SK-N-SH treated with all-trans-retinoic acid at 6 μM for 48 hours (cell line): Measurements from ENCODE around the gene B3GAT1.

Experiments used
- ATAC-seq: fragments of 200-7000 bp; cut with Tn5 transposase; 3 replicates; pipeline ENCODE4 v1.9.1; 2020; ENCODE audit warnings: mild to moderate bottlenecking, moderate library complexity
- ARNTL ChIP-seq: fragments of 450-650 bp; formaldehyde crosslinking; IDR thresholded peaks from 2 replicates; pipeline ENCODE4 v1.5.0; 2020; ENCODE audit warnings: low read depth, mild to moderate bottlenecking, moderate library complexity, borderline replicate concordance
- BACH2 ChIP-seq: fragments of 250-450 bp; sonication (Bioruptor Pico); IDR thresholded peaks from 2 replicates; pipeline ENCODE4 v1.9.0; 2021; ENCODE audit warnings: mild to moderate bottlenecking, borderline replicate concordance
- CSDC2 ChIP-seq: fragments of 250-450 bp; sonication (Bioruptor Pico); IDR thresholded peaks from 2 replicates; pipeline ENCODE4 v1.5.0; 2020; ENCODE audit warnings: mild to moderate bottlenecking, moderate library complexity
- CSRNP3 ChIP-seq: fragments of 250-450 bp; sonication (Bioruptor Pico); IDR thresholded peaks from 2 replicates; pipeline ENCODE4 v1.5.1; 2021; ENCODE audit warnings: mild to moderate bottlenecking, moderate library complexity
- ESRRG ChIP-seq: fragments of 250-450 bp; sonication (Bioruptor Pico); IDR thresholded peaks from 2 replicates; pipeline ENCODE4 v1.6.1; 2021; ENCODE audit warnings: mild to moderate bottlenecking
- GLIS3 ChIP-seq: fragments of 250-450 bp; sonication (Bioruptor Pico); IDR thresholded peaks from 2 replicates; pipeline ENCODE4 v1.5.0; 2020; ENCODE audit warnings: mild to moderate bottlenecking, moderate library complexity
- ISL1 ChIP-seq: fragments of 250-450 bp; sonication (Bioruptor Pico); IDR thresholded peaks from 2 replicates; pipeline ENCODE4 v2.1.2; 2022; ENCODE audit warnings: mild to moderate bottlenecking, moderate library complexity
- OSR1 ChIP-seq: fragments of 250-450 bp; sonication (Bioruptor Pico); IDR thresholded peaks from 2 replicates; pipeline ENCODE4 v1.8.0; 2022; ENCODE audit warnings: moderate library complexity, mild to moderate bottlenecking, inconsistent platforms
- POU6F1 ChIP-seq: fragments of 250-450 bp; sonication (Bioruptor Pico); IDR thresholded peaks from 2 replicates; pipeline ENCODE4 v1.8.0; 2021; ENCODE audit warnings: low read depth, mild to moderate bottlenecking, moderate library complexity, borderline replicate concordance
- SNAI2 ChIP-seq: fragments of 250-450 bp; sonication (Bioruptor Pico); IDR thresholded peaks from 2 replicates; pipeline ENCODE4 v1.5.0; 2020; ENCODE audit warnings: mild to moderate bottlenecking, moderate library complexity
- TCF4 ChIP-seq: fragments of 250-450 bp; sonication (Bioruptor Pico); IDR thresholded peaks from 2 replicates; pipeline ENCODE4 v1.8.0; 2021; ENCODE audit warnings: mild to moderate bottlenecking, moderate library complexity, borderline replicate concordance
- TSHZ2 ChIP-seq: fragments of 250-450 bp; sonication (Bioruptor Pico); IDR thresholded peaks from 2 replicates; pipeline ENCODE4 v1.5.0; 2020; ENCODE audit warnings: mild to moderate bottlenecking, moderate library complexity
- ZC3H10 ChIP-seq: fragments of 250-450 bp; sonication (Bioruptor Pico); IDR thresholded peaks from 2 replicates; pipeline ENCODE4 v1.5.1; 2021; ENCODE audit warnings: mild to moderate bottlenecking, moderate library complexity
- ZFP3 ChIP-seq: fragments of 250-450 bp; sonication (Bioruptor Pico); IDR thresholded peaks from 2 replicates; pipeline ENCODE4 v1.5.0; 2020; ENCODE audit warnings: mild to moderate bottlenecking, moderate library complexity
- ZFP30 ChIP-seq: fragments of 450-650 bp; formaldehyde crosslinking; IDR thresholded peaks from 2 replicates; pipeline ENCODE4 v1.5.0; 2022; ENCODE audit warnings: mild to moderate bottlenecking, moderate library complexity
- ZNF565 ChIP-seq: fragments of 450-650 bp; formaldehyde crosslinking; conservative IDR thresholded peaks from 2 replicates; pipeline ENCODE4 v1.5.0; 2020; ENCODE audit warnings: low read depth, mild to moderate bottlenecking, moderate library complexity
- ZNF70 ChIP-seq: fragments of 450-650 bp; formaldehyde crosslinking; IDR thresholded peaks from 2 replicates; pipeline ENCODE4 v1.5.0; 2020; ENCODE audit warnings: mild to moderate bottlenecking, moderate library complexity
- ZNF8 ChIP-seq: fragments of 450-650 bp; formaldehyde crosslinking; IDR thresholded peaks from 2 replicates; pipeline ENCODE4 v1.5.0; 2020; ENCODE audit warnings: mild to moderate bottlenecking, moderate library complexity
- TF ChIP-seq, protein P1 (sequence below): fragments of 250-450 bp; sonication (Bioruptor Pico); IDR thresholded peaks from 2 replicates; pipeline ENCODE4 v1.8.0; 2020; ENCODE audit warnings: mild to moderate bottlenecking, moderate library complexity, borderline replicate concordance
- TF ChIP-seq, protein P2 (sequence below): fragments of 250-450 bp; sonication (Bioruptor Pico); IDR thresholded peaks from 2 replicates; pipeline ENCODE4 v1.5.1; 2020; ENCODE audit warnings: low read depth, mild to moderate bottlenecking, moderate library complexity

B3GAT1 gene

DNA sequence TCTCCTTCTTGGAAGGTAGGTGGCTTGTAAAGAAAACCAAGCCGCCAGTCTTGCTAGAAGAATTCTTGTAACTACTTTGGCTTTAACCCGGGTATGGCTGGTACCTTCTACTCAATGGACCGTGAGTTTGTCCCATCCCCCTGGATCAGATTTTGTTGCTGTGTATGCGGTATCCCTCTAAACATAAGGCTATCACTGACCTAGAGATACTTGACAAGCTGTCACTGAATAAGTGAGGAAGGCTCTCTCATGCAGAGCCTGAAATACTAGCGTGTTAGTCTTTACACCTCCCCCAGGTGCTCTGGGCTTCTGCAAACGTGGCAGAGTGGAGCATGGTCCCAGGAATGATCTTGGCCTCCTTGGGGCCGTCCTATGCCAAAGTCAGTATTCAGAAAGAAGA is 45.8 kb downstream of the B3GAT1 start:
- no peak for ATAC-seq

DNA sequence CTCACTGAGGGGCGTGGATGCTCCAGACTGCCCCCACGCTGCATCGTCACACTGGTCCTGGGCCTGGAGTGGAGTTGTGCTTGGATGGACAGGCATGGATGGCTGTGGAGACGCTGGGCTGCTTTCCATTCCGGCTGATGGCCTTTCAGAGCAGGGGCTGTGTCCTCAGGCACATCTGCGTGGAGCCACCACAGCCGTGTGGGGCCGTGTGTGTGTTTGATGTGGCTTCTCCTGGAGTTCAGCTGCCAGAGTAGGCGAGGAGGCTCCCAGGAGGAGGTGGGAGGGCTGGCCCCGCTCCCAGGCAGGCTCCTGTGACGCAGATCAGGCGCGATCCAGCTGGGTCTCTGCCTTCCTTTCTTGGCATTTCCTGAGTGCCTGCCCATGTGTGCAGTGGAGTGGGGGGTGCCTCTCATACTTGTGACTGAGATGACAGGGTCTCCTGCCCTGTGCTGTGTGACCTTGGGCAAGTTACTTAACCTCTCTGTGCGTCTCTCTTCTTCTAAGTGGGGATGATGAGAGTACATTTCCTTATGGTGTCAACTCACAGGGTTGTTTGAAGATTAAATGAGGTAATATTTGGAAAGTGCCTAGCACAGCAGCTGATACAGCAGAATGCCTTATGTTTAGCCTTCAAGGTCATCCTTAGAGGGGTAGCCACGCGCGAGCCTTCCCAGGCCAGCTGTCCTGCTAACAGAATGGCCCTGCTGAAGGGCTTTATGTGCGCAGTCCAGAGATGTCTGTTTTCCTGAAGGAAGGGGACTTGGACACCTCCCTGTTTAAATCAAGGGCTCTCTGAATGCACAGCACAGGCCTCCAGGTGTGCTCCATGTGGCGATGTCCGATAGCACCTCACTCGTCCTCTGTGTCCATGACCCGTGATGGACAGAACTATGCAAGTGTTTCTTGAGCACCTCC is 46.8 kb downstream of the B3GAT1 start:
- no peak for ATAC-seq
- TF ChIP-seq ZNF565 (CRISPR knock-in tag) = no peak
- TF ChIP-seq TCF4 (CRISPR knock-in tag) = no peak
- TF ChIP-seq ARNTL (CRISPR knock-in tag) = no peak
- TF ChIP-seq, protein P1, sequence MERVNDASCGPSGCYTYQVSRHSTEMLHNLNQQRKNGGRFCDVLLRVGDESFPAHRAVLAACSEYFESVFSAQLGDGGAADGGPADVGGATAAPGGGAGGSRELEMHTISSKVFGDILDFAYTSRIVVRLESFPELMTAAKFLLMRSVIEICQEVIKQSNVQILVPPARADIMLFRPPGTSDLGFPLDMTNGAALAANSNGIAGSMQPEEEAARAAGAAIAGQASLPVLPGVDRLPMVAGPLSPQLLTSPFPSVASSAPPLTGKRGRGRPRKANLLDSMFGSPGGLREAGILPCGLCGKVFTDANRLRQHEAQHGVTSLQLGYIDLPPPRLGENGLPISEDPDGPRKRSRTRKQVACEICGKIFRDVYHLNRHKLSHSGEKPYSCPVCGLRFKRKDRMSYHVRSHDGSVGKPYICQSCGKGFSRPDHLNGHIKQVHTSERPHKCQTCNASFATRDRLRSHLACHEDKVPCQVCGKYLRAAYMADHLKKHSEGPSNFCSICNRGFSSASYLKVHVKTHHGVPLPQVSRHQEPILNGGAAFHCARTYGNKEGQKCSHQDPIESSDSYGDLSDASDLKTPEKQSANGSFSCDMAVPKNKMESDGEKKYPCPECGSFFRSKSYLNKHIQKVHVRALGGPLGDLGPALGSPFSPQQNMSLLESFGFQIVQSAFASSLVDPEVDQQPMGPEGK (CRISPR knock-in tag) = no peak
- TF ChIP-seq ZC3H10 (CRISPR knock-in tag) = no peak
- TF ChIP-seq ZNF70 (CRISPR knock-in tag) = no peak

More for the DNA sequence above, 45.8 kb downstream of the B3GAT1 start:
- TF ChIP-seq TSHZ2 (CRISPR knock-in tag) (no peak), CSDC2 (CRISPR knock-in tag) (no peak), OSR1 (CRISPR knock-in tag) (no peak), BACH2 (CRISPR knock-in tag) (no peak), ZNF565 (CRISPR knock-in tag) (no peak), ZNF70 (CRISPR knock-in tag) (no peak), ZC3H10 (CRISPR knock-in tag) (no peak), GLIS3 (CRISPR knock-in tag) (no peak), ZFP3 (no peak), POU6F1 (CRISPR knock-in tag) (no peak)

DNA sequence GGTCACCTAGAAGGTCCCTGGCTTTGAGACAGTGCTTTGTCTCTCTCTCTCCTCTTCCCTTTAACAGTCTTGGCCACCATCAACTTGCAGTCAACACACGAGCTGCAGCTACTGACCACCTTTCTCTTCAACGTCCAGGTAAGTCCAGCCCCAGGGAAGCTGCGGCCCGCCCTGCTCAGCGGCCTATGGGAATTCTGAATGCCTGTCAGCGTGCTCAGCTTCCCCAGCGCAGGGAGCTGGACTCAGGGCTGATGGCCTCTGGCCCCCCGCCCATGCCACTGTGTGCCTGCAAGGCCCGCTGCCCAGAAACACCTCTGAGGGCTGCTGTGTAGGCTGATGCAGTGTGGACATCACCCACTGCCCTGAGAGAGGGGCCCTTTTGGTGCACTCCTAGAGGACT is 47.8 kb downstream of the B3GAT1 start:
- ATAC-seq = no peak
- no peak for TF ChIP-seq CSRNP3 (CRISPR knock-in tag)
- TF ChIP-seq, protein P2, sequence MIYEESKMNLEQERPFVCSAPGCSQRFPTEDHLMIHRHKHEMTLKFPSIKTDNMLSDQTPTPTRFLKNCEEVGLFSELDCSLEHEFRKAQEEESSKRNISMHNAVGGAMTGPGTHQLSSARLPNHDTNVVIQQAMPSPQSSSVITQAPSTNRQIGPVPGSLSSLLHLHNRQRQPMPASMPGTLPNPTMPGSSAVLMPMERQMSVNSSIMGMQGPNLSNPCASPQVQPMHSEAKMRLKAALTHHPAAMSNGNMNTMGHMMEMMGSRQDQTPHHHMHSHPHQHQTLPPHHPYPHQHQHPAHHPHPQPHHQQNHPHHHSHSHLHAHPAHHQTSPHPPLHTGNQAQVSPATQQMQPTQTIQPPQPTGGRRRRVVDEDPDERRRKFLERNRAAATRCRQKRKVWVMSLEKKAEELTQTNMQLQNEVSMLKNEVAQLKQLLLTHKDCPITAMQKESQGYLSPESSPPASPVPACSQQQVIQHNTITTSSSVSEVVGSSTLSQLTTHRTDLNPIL (CRISPR knock-in tag) = no peak
- no peak for TF ChIP-seq ARNTL (CRISPR knock-in tag)
- no peak for TF ChIP-seq ZNF565 (CRISPR knock-in tag)
- no peak for TF ChIP-seq POU6F1 (CRISPR knock-in tag)
- TF ChIP-seq ESRRG (CRISPR knock-in tag) = no peak
- no peak for TF ChIP-seq ZNF8 (CRISPR knock-in tag)
- no peak for TF ChIP-seq ZFP30 (CRISPR knock-in tag)
- no peak for TF ChIP-seq SNAI2
- no peak for TF ChIP-seq GLIS3 (CRISPR knock-in tag)
- TF ChIP-seq, protein P1 (CRISPR knock-in tag) = no peak
- TF ChIP-seq TCF4 (CRISPR knock-in tag) = no peak
- no peak for TF ChIP-seq ZFP3
- no peak for TF ChIP-seq ISL1 (CRISPR knock-in tag)
